Immature natural killer cell (primary cell): ENCODE measurements around the gene SERPINB1. TPM values are rescaled to one million over a fixed set of nuclear protein-coding genes. Genes with fewer than 3 reads are reported as not detected.
"Not testable (repeated sequence)": the region's sequence is repeated elsewhere in the genome, so short reads cannot be mapped to it uniquely, and the experiment has no call there.

Source experiments
- DNase-seq, 3 donors: peaks; one replicate each; pipeline ENCODE4 v3.0.0; 2022; ENCODE audit warnings: mixed read lengths in 1 of 3
- H3K27ac Mint-ChIP-seq, 6 donors: one replicate each; pipeline ENCODE4 v1.8.0; 2020; ENCODE audit warnings: mixed read lengths in 6 of 6, mild to moderate bottlenecking in 5 of 6, inconsistent platforms in 4 of 6, moderate library complexity in 3 of 6
- H3K27me3 Mint-ChIP-seq, 3 donors: one replicate each; pipeline ENCODE4 v1.8.0; 2020 to 2021; ENCODE audit warnings: low read depth in 3 of 3, mild to moderate bottlenecking in 3 of 3, mixed read lengths in 3 of 3, moderate library complexity in 3 of 3, inconsistent platforms in 1 of 3
- H3K36me3 Mint-ChIP-seq, 3 donors: one replicate each; pipeline ENCODE4 v1.8.0; 2020; ENCODE audit warnings: mixed read lengths in 3 of 3, inconsistent platforms in 2 of 3, mild to moderate bottlenecking in 2 of 3
- H3K4me1 Mint-ChIP-seq, 2 donors: one replicate each; pipeline ENCODE4 v1.8.0; 2020; ENCODE audit warnings: inconsistent platforms in 2 of 2, mild to moderate bottlenecking in 2 of 2, mixed read lengths in 2 of 2, moderate library complexity in 1 of 2
- H3K4me3 Mint-ChIP-seq, 5 donors: one replicate each; pipeline ENCODE4 v1.8.0; 2020; ENCODE audit warnings: mild to moderate bottlenecking in 5 of 5, mixed read lengths in 5 of 5, inconsistent platforms in 3 of 5, moderate library complexity in 3 of 5
- H3K9me3 Mint-ChIP-seq, 6 donors: one replicate each; pipeline ENCODE4 v1.8.0; 2020; ENCODE audit warnings: mild to moderate bottlenecking in 6 of 6, mixed read lengths in 6 of 6, inconsistent platforms in 4 of 6, moderate library complexity in 3 of 6
- polyA plus RNA-seq, 3 donors: library from polyadenylated mRNA; unstranded; fragments of 300-500 nt; fragmentation: Illumina TruSeq; gene quantifications; one replicate each; pipeline ENCODE4 v1.2.3, GENCODE V29; 2021

Gene SERPINB1
- polyA plus RNA-seq, 3 donors from 2014 or later = 108 to 164 (median 162) TPM

- Mint-ChIP-seq H3K27me3 (peaks cover 2 to 28% (median 12%) of the 10 kb centered on the region in 3 donors), H3K36me3 (peaks cover 0 to 3% (median 0%) of the 10 kb centered on the region in 3 donors), H3K4me1 (peaks cover 52 to 67% of the 10 kb centered on the region in 2 donors), H3K4me3 (peak overlapping the region; percentile 7 to 71 (median 58)), H3K27ac (peak overlapping the region; percentile 85 to 96 (median 93)), H3K9me3 (no peaks in the 10 kb centered on the region)
- DNase-seq = peak; percentile 39 to 55 (median 47)
These were observed 19.6 kb upstream of the SERPINB1 start for GRCh38 chr6:2861060-2861821.

- not testable (repeated sequence) for H3K4me3 Mint-ChIP-seq, DNase-seq, H3K36me3 Mint-ChIP-seq, H3K9me3 Mint-ChIP-seq
- H3K27ac Mint-ChIP-seq = peak overlapping the region; percentile 85 to 96 (median 93)
- H3K27me3 Mint-ChIP-seq = peaks cover 0 to 28% (median 11%) of the 10 kb centered on the region in 3 donors
- H3K4me1 Mint-ChIP-seq = peaks cover 55 to 73% of the 10 kb centered on the region in 2 donors
These were observed 19.0 kb upstream of the SERPINB1 start for GRCh38 chr6:2860706-2861059.

- not testable (repeated sequence) for DNase-seq, H3K9me3 Mint-ChIP-seq
These were observed 18.4 kb upstream of the SERPINB1 start for GRCh38 chr6:2859798-2860705.

GRCh38 chr6:2859185-2859700 is 17.6 kb upstream of the SERPINB1 start:
- H3K36me3 Mint-ChIP-seq = no peaks in the 10 kb centered on the region
- H3K4me3 Mint-ChIP-seq = peak overlapping the region; percentile 80 to 85 (median 82)
- DNase-seq = peak; percentile 73 to 82 (median 80)
- H3K27ac Mint-ChIP-seq = peak overlapping the region; percentile 96 to 100 (median 98)
- no peaks in the 10 kb centered on the region for H3K9me3 Mint-ChIP-seq
- peaks cover 0 to 26% (median 11%) of the 10 kb centered on the region in 3 donors for H3K27me3 Mint-ChIP-seq
- H3K4me1 Mint-ChIP-seq = peaks cover 68 to 87% of the 10 kb centered on the region in 2 donors

More at GRCh38 chr6:2859798-2860705, 18.4 kb upstream of the SERPINB1 start:
- peak overlapping the region in 1 of 5 donors; percentile 32 for H3K4me3 Mint-ChIP-seq
- H3K4me1 Mint-ChIP-seq = peaks cover 60 to 79% of the 10 kb centered on the region in 2 donors
- H3K27me3 Mint-ChIP-seq = peaks cover 0 to 28% (median 11%) of the 10 kb centered on the region in 3 donors
- H3K27ac Mint-ChIP-seq = peak overlapping the region; percentile 96 to 100 (median 98)
- not testable (repeated sequence) for H3K36me3 Mint-ChIP-seq

GRCh38 chr6:2857580-2858337 is 16.1 kb upstream of the SERPINB1 start:
- peak overlapping the region; percentile 80 to 85 (median 82) for H3K4me3 Mint-ChIP-seq

GRCh38 chr6:2857185-2857579 is 15.5 kb upstream of the SERPINB1 start:
- no peak for DNase-seq
- Mint-ChIP-seq H3K4me1 (peaks cover 78 to 80% of the 10 kb centered on the region in 2 donors), H3K27me3 (peaks cover 0 to 26% (median 11%) of the 10 kb centered on the region in 3 donors), H3K36me3 (no peaks in the 10 kb centered on the region), H3K27ac (peak overlapping the region; percentile 96 to 100 (median 98)), H3K9me3 (no peaks in the 10 kb centered on the region), H3K4me3 (peak overlapping the region; percentile 80 to 85 (median 82))

More at GRCh38 chr6:2857580-2858337, 16.1 kb upstream of the SERPINB1 start:
- Mint-ChIP-seq H3K27ac (peak overlapping the region; percentile 96 to 100 (median 98)), H3K9me3 (no peaks in the 10 kb centered on the region), H3K36me3 (no peaks in the 10 kb centered on the region), H3K4me1 (peaks cover 80 to 86% of the 10 kb centered on the region in 2 donors), H3K27me3 (peaks cover 0 to 26% (median 11%) of the 10 kb centered on the region in 3 donors)
- DNase-seq = peak; percentile 71 to 74 (median 74)

GRCh38 chr6:2855061-2855519 is 13.4 kb upstream of the SERPINB1 start:
- Mint-ChIP-seq H3K36me3 (no peaks in the 10 kb centered on the region), H3K27ac (peak overlapping the region; percentile 34 to 99 (median 88)), H3K4me1 (peaks cover 62% of the 10 kb centered on the region in 2 donors), H3K4me3 (peak overlapping the region in 4 of 5 donors; percentile 33 to 84 (median 49)), H3K9me3 (no peaks in the 10 kb centered on the region), H3K27me3 (peaks cover 0 to 23% (median 7%) of the 10 kb centered on the region in 3 donors)
- DNase-seq = no peak

GRCh38 chr6:2854396-2854982 is 12.8 kb upstream of the SERPINB1 start:
- H3K9me3 Mint-ChIP-seq = no peaks in the 10 kb centered on the region
- H3K36me3 Mint-ChIP-seq = no peaks in the 10 kb centered on the region
- peaks cover 58 to 60% of the 10 kb centered on the region in 2 donors for H3K4me1 Mint-ChIP-seq
- H3K27ac Mint-ChIP-seq = peak overlapping the region; percentile 80 to 96 (median 86)
- peaks cover 0 to 23% (median 7%) of the 10 kb centered on the region in 3 donors for H3K27me3 Mint-ChIP-seq
- peak overlapping the region; percentile 36 to 84 (median 58) for H3K4me3 Mint-ChIP-seq
- DNase-seq = no peak

- peak overlapping the region; percentile 80 to 96 (median 86) for H3K27ac Mint-ChIP-seq
- H3K36me3 Mint-ChIP-seq = no peaks in the 10 kb centered on the region
- H3K4me1 Mint-ChIP-seq = peaks cover 53 to 56% of the 10 kb centered on the region in 2 donors
- H3K27me3 Mint-ChIP-seq = peaks cover 0 to 19% (median 7%) of the 10 kb centered on the region in 3 donors
- peak overlapping the region; percentile 56 to 84 (median 58) for H3K4me3 Mint-ChIP-seq
- DNase-seq = peak in 2 of 3 donors; percentile 25 to 71
- H3K9me3 Mint-ChIP-seq = no peaks in the 10 kb centered on the region
These were observed 12.2 kb upstream of the SERPINB1 start for GRCh38 chr6:2853769-2854395.

GRCh38 chr6:2853378-2853768 is 11.7 kb upstream of the SERPINB1 start:
- Mint-ChIP-seq H3K27ac (peak overlapping the region; percentile 61 to 96 (median 84)), H3K4me3 (peak overlapping the region in 2 of 5 donors; percentile 56 to 84), H3K27me3 (peaks cover 0 to 14% (median 7%) of the 10 kb centered on the region in 3 donors), H3K4me1 (peaks cover 51 to 56% of the 10 kb centered on the region in 2 donors)
- DNase-seq, H3K9me3 Mint-ChIP-seq, H3K36me3 Mint-ChIP-seq: not testable (repeated sequence)

GRCh38 chr6:2852921-2853322 is 11.3 kb upstream of the SERPINB1 start:
- H3K27me3 Mint-ChIP-seq = peaks cover 0 to 10% (median 4%) of the 10 kb centered on the region in 3 donors
- no peak for DNase-seq
- peak overlapping the region in 3 of 6 donors; percentile 17 to 72 (median 48) for H3K27ac Mint-ChIP-seq
- no peaks in the 10 kb centered on the region for H3K9me3 Mint-ChIP-seq
- H3K36me3 Mint-ChIP-seq = no peaks in the 10 kb centered on the region
- H3K4me1 Mint-ChIP-seq = peaks cover 48 to 55% of the 10 kb centered on the region in 2 donors
- H3K4me3 Mint-ChIP-seq = peak overlapping the region in 1 of 5 donors; percentile 4

- no peak for DNase-seq
- Mint-ChIP-seq H3K4me3 (no peak overlapping the region), H3K4me1 (peaks cover 43 to 50% of the 10 kb centered on the region in 2 donors), H3K9me3 (no peaks in the 10 kb centered on the region), H3K27ac (peak overlapping the region in 2 of 6 donors; percentile 48 to 72), H3K27me3 (peaks cover 0 to 5% (median 1%) of the 10 kb centered on the region in 3 donors), H3K36me3 (no peaks in the 10 kb centered on the region)
These were observed 10.8 kb upstream of the SERPINB1 start for GRCh38 chr6:2852514-2852855.
